ENCODE measurements around the gene STKLD1. TPM values are rescaled to one million over a fixed set of nuclear protein-coding genes. Genes with fewer than 3 reads are reported as not detected.
"Not testable (repeated sequence)": the region's sequence is repeated elsewhere in the genome, so short reads cannot be mapped to it uniquely, and the experiment has no call there.

Gene STKLD1
- total and polyA plus RNA-seq, 9 of the 15 experiments (the other 6 are each of a cell fraction or from before 2014, with no cell fraction given), result 0.10 to 0.65 (median 0.33) TPM; not detected in 2

- TF ChIP-seq CXXC5 (CRISPR knock-in tag; IDR thresholded peaks at IDR 0.05) (no peak), MTA2 (IDR thresholded peaks at IDR 0.05; ENCODE audit: low read depth) (no peak), SREBF2 (CRISPR knock-in tag; IDR thresholded peaks at IDR 0.05) (no peak), ZNF589 (CRISPR knock-in tag; IDR thresholded peaks at IDR 0.05; ENCODE audit: low read depth) (no peak), FOXK1 (CRISPR knock-in tag; IDR thresholded peaks at IDR 0.05; ENCODE audit: borderline replicate concordance) (no peak)
These were observed 14.5 kb downstream of the STKLD1 start (continued) for GRCh38 chr9:133390713-133391112.

- H3K4me2 ChIP-seq (ENCODE audit: insufficient read depth, low read length); H3K27ac ChIP-seq (ENCODE audit: extremely low read depth, low read depth, low read length); CTCF ChIA-PET (ENCODE audit: low intra/inter-chr PET ratio): not testable (repeated sequence)
These were observed 15.3 kb downstream of the STKLD1 start for GRCh38 chr9:133391449-133391848.

More at GRCh38 chr9:133391449-133391848, 15.3 kb downstream of the STKLD1 start:
- H3K79me2 ChIP-seq (ENCODE audit: control insufficient read depth, insufficient read depth, low read length); H3K9me1 ChIP-seq (ENCODE audit: control insufficient read depth, insufficient read depth, low read length); H3K4me3 ChIP-seq; ATAC-seq; H3K36me3 ChIP-seq (ENCODE audit: control insufficient read depth, insufficient read depth, low read length); FAIRE-seq; H3K4me1 ChIP-seq (replicated peaks in 1 of 2; ENCODE audit: control insufficient read depth in 2 of 2, insufficient read depth in 2 of 2, low read length in 2 of 2); H3K9ac ChIP-seq (ENCODE audit: insufficient read depth in 1 of 2, low read depth in 2 of 2, low read length in 2 of 2); H4K20me1 ChIP-seq (replicated peaks; ENCODE audit: control insufficient read depth, insufficient read depth, low read length); DNase-seq (ENCODE audit: extremely low read depth in 1 of 4, low spot score in 3 of 4); H3K9me3 ChIP-seq (replicated peaks; ENCODE audit: control insufficient read depth, insufficient read depth, low read depth, low read length); in situ Hi-C loops (cut with MboI); intact Hi-C loops (cut with micrococcal nuclease); BruUV-seq (replicated peaks); H2AFZ ChIP-seq (ENCODE audit: low read depth, low read length); POLR2A ChIA-PET: not testable (repeated sequence)
- TF ChIP-seq CBFA2T3 (IDR thresholded peaks at IDR 0.05) (peak; percentile 43), CBFA2T2 (conservative IDR thresholded peaks at IDR 0.05) (peak; percentile 26; the same call in 1 of the 2 replicates)
- H3K27me3 ChIP-seq (ENCODE audit: control insufficient read depth in 2 of 2, insufficient read depth in 2 of 2, low read length in 2 of 2), result peaks cover 42 to 70% of the 10 kb centered on the region in 2 experiments; a peak in 4 of 5 replicates
- WGBS (ENCODE audit: insufficient coverage, low coverage, missing lambda C conversion rate), result 9% methylated on average over 1 of the region's 4 CpGs

Measured in K562 (cell line).